ENCODE measurements around the gene PLEKHJ1. TPM values are rescaled to one million over a fixed set of nuclear protein-coding genes. Genes with fewer than 3 reads are reported as not detected.

Gene PLEKHJ1
- total and polyA plus RNA-seq, 8 donors, result 34.3 to 101 (median 43.7) TPM

DNA sequence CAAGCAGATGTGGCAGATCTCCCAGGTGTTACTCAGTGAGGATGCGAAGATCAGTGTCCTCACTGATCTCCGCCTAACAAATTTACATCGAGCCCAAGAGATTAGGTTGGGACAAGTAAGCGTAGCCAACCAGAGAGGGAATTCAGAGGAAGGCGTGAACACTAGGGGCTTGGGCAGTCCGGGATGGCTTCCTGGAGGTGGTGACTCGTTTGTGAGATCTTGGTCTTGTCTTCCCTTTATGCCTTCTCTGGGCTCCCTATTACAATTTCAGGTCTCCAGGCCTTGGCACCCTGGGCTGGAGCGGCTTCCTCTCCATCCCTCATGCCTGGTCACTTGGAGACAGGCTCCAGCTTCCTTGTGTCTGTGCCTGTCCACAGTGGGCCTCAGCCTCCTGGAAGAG, 6.7 kb upstream of the PLEKHJ1 start:
- peaks cover 4 to 45% (median 44%) of the 10 kb centered on the region in 3 donors for H3K36me3 ChIP-seq
- H3K27me3 ChIP-seq, result no peaks in the 10 kb centered on the region
- DNase-seq, result no peak
- H3K4me3 ChIP-seq, result no peak overlapping the region
- H3K4me1 ChIP-seq, result peaks cover 8 to 35% (median 26%) of the 10 kb centered on the region in 3 donors
- no peak overlapping the region for H3K27ac ChIP-seq
- no peaks in the 10 kb centered on the region for H3K9me3 ChIP-seq
- ATAC-seq, result no peak
- FAIRE-seq, result no peak
- 87 to 90% methylated on average over 8 of the region's 8 CpGs for WGBS, 2 donors
- intact Hi-C loops (cut with DNase I), result no loop called here
- TF ChIP-seq CTCF (IDR thresholded peaks at IDR 0.05), result no peak

DNA sequence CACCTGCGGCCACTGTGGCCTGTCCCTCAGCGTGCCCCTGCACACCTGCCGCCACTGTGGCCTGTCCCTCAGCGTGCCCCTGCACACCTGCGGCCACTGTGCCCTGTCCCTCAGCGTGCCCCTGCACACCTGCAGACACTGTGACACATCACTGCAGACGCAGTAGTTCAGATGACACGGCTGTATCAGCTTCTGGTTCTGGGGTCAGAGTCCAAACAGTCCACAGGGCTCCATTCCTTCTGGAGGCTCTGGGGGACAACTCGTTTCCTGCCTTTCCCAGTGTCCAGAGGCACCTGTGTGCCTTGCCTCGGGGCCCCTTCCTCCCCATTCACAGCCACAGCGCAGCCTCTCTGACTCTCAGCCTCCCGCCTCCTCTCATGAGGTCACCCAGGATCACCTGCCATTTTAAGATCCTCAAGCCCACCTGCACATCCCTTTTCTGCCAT, 6.0 kb upstream of the PLEKHJ1 start:
- ATAC-seq (no peak), FAIRE-seq (no peak), DNase-seq (peak in 2 of 6 donors; percentile 20 to 46)
- intact Hi-C loops (cut with DNase I), result no loop called here
- Histone ChIP-seq H3K36me3 (peaks cover 4 to 40% (median 39%) of the 10 kb centered on the region in 3 donors), H3K4me1 (peaks cover 12 to 40% (median 31%) of the 10 kb centered on the region in 3 donors), H3K9me3 (no peaks in the 10 kb centered on the region), H3K27ac (no peak overlapping the region), H3K4me3 (no peak overlapping the region), H3K27me3 (no peaks in the 10 kb centered on the region)
- TF ChIP-seq CTCF (IDR thresholded peaks at IDR 0.05), result no peak
- 70 to 72% methylated on average over 12 of the region's 12 CpGs for WGBS, 2 donors

- Histone ChIP-seq H3K36me3 (peaks cover 4 to 30% (median 29%) of the 10 kb centered on the region in 3 donors), H3K4me1 (peaks cover 12 to 40% (median 31%) of the 10 kb centered on the region in 3 donors), H3K4me3 (no peak overlapping the region), H3K27me3 (no peaks in the 10 kb centered on the region), H3K27ac (no peak overlapping the region), H3K9me3 (no peaks in the 10 kb centered on the region)
- intact Hi-C loops (cut with DNase I), result no loop called here
- DNase-seq, result peak in 2 of 6 donors; percentile 35 to 56
- ATAC-seq, result no peak
- no peak for TF ChIP-seq CTCF (IDR thresholded peaks at IDR 0.05)
- 80 to 81% methylated on average over 41 of the region's 41 CpGs for WGBS, 2 donors
- FAIRE-seq, result no peak
Measured at GRCh38 chr19:2240881-2241760, 5.0 kb upstream of the PLEKHJ1 start.

DNA sequence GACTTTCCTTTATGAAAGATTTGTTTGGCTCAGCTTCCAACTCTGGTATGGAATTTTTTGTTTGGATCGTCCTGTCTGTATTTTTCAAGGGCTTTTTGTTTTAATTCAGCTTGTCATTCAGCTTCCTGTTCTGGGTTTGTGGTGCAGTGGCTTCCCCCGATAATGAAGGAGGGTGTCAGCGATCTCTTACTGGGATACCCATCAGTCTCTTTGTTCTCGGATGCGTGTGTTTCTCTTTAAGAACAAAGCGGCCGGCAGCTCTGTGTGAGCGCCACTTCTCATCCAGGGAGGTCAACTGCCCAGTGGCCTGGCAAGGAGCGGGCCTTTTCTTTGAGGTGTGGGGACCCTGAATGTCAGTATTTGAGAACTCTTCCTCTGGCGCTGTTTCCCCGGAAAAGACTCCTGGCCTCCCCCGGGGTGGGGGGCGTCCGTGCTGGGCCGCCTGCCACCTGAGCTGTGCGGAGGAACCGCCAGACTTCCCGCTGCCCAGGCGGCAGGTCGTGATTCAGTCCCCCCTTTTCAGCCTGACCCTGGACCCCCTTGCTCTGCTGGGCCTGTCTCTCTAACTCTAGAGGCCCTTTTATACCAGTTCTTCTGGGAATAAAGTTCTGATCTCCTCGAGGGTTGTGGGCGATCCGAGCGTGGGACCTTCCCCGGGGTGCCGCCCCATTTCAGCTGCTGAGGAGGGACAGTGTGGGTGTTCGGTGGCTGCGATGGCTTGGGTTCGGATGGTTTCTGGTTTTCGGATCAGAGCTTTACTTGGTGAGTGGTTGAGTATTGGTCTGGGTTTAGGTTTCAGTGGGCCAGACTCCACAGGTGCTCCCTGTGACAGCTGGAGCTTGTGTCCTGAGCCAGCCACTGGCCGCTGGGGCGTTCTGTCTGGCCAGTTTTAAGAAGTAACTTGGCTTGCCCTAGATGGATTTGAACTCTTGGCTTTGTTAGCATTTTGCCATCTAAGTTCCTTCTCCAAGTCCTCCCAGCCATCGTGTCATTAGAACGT, 3.9 kb upstream of the PLEKHJ1 start:
- Histone ChIP-seq H3K27me3 (no peaks in the 10 kb centered on the region), H3K27ac (peak overlapping the region in 3 of 4 donors; percentile 7 to 64 (median 41)), H3K4me1 (peaks cover 12 to 42% (median 31%) of the 10 kb centered on the region in 3 donors), H3K9me3 (no peaks in the 10 kb centered on the region), H3K4me3 (peak overlapping the region in 2 of 4 donors; percentile 25 to 33), H3K36me3 (peaks cover 4 to 19% (median 19%) of the 10 kb centered on the region in 3 donors)
- peak in 2 of 6 donors; percentile 23 to 47 for DNase-seq
- WGBS, 2 donors, result 22 to 41% methylated on average over 34 of the region's 34 CpGs
- TF ChIP-seq CTCF (IDR thresholded peaks at IDR 0.05), result no peak
- intact Hi-C loops (cut with DNase I), result loop anchor here in 1 of 3 donors (5.0 to 10.0 kb wide), 2 partner anchors 32 to 85 kb away; partner anchors contain the start of gene AP3D1
- ATAC-seq, result no peak
- FAIRE-seq, result no peak

All from pancreas (tissue), 10 donors.